Measurements from ENCODE around the gene SNX10.

DNA sequence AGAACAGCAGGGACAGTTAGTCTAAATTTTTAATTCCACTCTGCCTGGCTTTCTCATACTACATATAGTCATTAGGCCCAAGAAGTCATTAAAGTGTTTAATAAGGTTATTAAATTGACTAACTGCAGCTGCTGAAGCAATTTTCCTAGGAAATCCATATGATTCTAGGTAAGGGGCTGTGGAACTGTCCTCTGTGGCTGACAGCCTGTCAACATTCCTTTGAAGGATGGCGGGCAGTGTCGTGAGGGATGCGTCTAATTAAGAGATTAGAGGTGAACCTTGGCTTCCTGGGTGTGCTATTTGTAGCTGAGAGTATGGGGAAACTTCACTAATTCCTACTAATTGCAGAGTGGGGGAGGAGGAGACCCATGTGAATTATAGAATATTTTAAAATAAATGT is 64.6 kb downstream of the SNX10 start:
- TF ChIP-seq, protein P1, sequence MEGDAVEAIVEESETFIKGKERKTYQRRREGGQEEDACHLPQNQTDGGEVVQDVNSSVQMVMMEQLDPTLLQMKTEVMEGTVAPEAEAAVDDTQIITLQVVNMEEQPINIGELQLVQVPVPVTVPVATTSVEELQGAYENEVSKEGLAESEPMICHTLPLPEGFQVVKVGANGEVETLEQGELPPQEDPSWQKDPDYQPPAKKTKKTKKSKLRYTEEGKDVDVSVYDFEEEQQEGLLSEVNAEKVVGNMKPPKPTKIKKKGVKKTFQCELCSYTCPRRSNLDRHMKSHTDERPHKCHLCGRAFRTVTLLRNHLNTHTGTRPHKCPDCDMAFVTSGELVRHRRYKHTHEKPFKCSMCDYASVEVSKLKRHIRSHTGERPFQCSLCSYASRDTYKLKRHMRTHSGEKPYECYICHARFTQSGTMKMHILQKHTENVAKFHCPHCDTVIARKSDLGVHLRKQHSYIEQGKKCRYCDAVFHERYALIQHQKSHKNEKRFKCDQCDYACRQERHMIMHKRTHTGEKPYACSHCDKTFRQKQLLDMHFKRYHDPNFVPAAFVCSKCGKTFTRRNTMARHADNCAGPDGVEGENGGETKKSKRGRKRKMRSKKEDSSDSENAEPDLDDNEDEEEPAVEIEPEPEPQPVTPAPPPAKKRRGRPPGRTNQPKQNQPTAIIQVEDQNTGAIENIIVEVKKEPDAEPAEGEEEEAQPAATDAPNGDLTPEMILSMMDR (conservative IDR thresholded peaks at IDR 0.05; ENCODE audit: low read depth, low read length), result no peak
- TF ChIP-seq FOS (IDR thresholded peaks at IDR 0.05; ENCODE audit: low read depth, low read length) (no peak), POLR2A (IDR thresholded peaks at IDR 0.05; ENCODE audit: low read depth, low read length) (no peak)

All from IMR-90 (cell line).